HuH-7.5 (cell line): ENCODE data around the gene PLSCR4.

Experiments used
- DNase-seq: peaks from one replicate; pipeline ENCODE4 v3.0.0; 2011; ENCODE audit warnings: low spot score

Gene PLSCR4

DNA sequence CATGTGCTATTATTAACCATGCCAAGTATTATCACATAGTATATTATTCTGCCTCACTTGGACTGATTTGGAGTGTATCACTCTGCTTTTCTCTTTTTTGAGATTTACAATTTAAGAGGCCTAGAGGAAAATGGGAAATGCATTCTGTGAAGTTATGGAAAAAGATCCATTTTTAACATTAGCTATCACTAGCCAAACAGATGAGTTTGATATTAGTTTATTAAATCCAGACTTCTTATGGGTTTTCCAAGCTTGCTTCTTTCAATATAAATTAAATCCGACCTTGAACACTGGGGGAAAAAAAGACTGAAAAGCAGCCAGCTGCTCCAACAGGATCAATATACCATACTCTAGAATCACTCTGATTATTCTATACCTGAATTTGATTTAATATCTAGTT is 59.9 kb downstream of the PLSCR4 start:
- DNase-seq, result no peak

DNA sequence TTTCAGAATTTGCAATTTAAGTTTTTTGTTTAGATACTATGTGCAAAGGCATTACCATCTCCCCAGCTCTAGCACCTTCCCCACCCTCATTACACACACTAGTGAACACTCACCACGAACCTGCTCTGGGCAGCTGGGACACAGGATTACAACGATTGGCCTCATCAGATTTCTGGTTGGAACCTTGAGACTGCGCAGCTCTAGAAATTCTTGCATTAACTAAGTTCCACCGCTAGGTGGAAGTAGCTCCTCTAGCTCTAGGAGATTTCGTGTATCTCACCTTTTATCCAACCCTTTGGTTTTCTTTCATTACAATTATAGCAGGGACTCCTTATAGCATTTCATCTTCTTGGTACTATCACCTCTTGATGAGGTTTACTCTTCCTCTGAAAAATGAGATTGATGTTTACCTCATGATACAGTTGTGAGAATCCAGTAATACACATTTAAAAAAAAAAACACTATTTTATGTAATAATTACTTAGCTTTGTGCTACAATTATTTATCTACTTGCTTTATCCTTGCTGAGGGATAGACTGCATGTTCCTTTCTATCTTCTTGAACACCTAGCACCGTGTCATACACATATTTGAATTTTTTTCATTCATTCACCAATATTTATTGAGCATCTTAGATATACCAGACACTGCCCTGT is 61.3 kb downstream of the PLSCR4 start:
- DNase-seq, result peak; percentile 37

DNA sequence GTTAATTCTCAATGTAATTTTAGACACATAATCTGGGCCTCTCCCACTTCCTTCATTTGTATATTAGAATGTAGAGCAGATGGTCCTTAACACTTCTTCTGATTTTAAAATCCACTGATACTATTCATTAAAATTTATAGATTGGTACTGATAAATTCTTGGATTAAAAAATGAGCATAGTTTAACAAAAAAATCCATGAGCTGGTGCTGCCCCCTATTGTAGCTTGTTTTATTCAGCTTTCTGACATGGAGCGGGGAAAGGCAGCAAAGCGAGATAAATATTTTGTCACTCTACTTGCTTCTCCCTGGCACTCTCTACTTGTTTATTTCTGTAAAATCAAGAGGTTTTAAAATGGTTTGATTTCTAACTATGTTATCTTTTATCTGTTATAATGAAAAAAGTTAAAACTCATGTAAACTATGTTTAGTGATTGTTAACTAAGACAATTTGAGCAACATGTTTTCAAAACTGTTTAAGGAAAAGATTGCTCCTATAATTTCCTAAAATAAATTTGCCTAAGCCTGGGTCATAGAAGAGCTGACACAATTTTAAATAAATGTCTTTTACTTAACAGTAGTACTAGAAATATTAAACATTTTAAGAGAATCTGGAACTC is 63.5 kb downstream of the PLSCR4 start:
- no peak for DNase-seq

DNA sequence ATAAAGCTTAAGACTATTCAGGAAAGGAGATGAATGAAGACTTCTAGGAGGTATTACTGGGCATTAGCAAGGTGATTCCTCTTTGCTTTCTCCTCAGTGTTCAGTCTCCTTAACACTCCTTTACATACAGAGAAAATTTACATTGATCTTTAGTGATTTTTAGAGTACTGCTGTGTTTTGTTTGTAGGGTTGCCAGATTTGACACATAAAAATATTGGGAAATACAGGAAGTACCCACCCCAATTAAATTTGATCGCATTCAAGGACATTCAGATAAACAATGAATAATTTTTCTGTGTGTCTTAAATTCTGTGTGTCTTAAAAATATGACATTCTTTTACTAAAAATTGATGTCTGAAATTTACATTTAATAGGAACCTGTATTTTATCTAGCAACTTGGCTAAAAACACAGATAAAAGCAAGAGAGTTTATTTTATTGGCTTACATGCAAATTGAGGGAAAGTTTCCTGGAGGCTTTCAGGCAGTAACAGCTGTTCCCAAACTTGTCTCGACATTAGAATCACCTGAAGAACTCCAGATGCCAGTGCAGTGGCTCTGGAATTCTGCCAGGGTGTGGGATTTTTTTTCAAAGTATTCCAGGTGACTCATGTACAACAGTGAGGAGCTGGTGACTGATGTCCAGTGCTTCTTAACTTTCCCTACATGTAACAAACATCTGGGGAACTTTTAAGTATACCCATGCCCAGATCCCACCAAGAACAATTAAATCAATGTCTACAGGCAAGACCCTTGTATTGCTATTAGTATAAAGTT is 66.5 kb downstream of the PLSCR4 start:
- DNase-seq, result no peak

DNA sequence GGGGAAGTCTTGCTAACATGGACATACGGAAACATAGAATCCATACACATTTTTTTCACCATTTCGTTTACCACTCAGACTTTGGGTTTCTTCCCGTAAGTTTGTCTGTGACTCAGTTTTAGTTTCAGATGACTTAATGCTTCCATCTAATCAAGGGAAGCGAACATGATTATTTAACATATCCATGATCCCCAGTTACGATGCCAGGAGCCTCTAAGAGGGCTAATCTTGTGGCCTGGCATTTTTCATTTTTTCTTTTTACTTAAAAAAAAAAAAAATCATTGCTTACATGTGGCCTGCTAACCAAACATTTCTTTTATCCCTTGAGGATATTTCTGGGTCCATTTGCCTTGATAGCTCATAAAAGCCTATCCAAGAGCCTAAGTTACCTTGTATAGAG is 69.7 kb downstream of the PLSCR4 start:
- DNase-seq, result no peak

DNA sequence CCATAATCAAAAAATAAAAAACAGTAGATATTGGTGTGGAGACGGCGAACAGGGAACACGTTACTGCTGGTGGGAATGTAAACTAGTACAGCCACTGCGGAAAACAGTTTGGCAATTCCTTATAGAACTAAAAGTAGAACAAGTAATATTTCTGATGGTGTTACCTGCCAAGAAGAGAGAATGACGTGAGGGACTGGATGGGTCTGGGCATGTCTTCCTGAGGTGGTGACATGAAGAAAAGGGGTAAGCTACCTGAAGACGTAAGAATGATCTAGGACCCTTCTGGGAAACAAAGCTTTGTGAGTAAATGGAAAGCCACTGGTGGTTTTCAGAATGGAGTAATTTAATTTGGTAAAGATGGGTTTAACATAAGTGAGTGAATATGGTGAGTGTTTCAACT is 70.5 kb downstream of the PLSCR4 start:
- no peak for DNase-seq

DNA sequence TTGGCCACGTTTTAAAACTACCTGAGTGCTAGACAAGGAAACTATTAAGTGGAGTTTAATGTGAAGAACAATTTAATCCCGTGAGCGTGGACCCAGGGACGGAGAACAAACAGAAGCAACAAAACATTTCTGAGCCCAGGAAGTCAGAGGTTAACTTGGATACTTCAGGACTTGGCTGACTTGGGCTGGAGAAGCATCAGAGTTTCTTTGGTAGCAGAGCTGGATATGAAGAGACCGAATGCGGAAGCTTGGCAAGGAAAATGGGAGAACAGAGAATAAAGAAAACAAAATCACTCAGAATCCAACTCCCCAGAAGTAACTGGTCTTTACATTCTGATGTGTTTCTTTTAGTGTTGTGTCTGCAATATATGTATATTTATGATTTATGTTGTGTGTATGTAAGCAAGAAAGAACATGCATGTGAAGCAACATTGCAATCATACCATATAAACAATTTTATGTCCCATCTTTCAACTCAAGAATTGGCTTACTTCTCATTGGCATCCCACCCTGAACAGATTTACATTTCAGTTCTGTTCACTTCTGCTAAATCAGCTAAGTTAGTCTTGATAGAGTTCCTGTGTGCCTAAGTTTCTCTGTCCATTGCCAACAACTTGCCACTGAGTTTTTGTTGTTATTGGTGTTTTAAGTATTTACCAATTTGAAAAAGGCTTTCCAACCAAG is 72.8 kb downstream of the PLSCR4 start:
- DNase-seq, result no peak

DNA sequence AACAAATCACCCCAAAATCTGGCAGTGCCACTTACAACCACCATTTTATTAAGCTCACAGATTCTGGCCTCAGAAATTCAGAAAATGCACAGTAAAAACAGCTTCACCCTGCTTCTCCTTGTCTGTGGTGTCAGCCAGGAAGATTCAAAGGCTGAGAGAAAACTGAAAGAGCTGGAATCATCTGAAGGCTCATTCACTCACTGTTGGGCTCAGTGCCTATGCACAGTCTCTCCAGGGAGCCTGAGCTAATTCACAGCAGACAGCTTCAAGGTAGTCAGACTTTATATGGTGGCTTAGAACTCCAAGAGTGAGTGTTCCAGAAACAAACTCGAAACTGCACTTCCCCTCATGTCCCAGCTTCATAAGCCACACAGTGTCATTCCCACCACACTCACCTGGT is 73.4 kb downstream of the PLSCR4 start:
- no peak for DNase-seq

DNA sequence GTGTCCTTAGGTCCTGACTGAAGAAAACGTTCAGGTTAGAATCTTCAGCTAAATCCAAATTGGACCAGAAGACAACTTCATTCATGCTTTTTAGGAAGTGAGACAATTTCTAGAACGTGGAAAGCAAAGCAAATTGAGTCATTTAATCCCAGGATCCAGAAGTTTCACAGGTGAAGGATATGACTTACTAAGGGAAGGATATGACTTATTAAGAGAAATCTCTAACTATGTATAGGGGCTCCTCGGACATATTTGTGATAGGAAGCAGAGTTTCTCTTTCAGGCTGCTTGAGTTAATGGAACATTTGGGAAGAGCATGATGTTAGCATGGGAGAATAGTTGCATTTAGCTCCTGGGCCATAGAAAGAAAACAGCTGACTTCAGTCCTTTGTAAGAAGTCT is 73.8 kb downstream of the PLSCR4 start:
- no peak for DNase-seq

DNA sequence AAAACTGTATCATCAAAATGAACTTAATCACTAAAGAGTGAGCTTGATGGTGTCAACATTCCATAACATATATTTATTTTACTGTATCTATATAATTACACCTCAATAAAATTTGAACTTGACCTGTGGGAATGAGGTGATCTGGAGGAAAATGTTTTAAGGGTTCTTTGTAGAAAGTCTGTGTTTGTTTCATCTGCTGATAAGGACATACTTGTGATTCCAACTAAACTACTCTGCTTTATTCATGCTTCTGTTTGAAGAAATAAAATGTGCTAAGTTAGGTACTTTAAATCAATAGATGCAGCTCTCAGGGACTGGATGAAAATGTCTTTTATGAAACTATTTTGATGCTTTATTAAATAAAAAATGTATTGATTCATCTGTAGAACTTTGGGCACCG is 78.3 kb downstream of the PLSCR4 start:
- DNase-seq, result no peak

DNA sequence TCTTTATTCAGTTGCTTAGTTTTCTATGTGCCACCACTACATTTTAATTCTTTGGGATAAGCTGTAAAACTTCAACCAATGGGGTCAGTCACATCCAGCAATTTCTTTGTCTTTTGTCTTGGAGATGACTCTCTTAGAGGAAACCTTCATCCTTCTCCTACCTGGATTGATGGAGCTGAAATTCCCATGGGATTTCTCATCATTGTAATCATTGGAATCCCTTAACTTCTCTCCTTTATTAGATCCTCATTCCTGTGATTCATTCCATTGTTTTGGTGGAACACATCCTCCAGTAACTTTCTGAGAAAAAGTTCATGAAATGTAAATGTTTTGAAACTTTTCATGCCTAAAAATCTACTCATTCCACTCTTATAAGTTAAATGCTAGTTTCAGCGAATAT is 80.3 kb downstream of the PLSCR4 start:
- DNase-seq, result no peak

DNA sequence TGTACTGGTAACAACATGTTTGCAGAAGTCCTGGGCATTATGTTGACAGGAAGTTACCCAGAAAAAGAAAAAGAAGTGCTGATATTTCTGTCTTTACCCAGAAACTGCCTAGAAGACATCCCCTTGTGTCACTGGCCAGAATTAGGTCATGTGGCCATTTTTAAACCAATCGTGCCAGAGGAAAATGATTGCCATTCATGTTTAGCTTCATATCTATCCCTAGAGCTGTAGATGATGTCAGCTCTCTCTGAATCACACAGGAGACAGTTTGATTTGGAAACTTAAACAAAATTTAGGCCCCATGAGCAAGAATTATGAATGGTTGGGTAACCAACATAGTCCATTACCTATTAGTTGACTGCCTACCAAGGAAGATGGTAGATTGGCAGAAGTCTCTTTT is 81.0 kb downstream of the PLSCR4 start:
- DNase-seq, result no peak

DNA sequence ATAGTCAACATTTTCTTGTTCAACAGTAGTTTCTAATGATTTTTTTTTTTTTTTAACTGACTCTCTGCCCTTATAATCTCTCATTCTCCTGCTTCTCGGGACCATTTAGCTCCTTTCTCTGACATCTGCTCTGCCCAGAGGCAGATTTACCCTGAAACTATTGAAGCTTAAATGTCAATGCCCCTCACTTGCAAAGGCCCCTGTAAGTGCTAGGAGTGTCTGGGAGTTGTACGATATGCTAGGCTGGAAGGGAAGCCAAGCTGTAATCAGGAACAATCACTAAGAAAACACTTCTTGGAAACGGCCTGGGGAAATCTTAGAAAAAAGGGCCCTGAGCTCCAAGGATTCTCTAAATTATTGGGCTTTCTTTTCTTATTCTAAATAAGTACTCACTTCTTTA is 84.1 kb downstream of the PLSCR4 start:
- no peak for DNase-seq

DNA sequence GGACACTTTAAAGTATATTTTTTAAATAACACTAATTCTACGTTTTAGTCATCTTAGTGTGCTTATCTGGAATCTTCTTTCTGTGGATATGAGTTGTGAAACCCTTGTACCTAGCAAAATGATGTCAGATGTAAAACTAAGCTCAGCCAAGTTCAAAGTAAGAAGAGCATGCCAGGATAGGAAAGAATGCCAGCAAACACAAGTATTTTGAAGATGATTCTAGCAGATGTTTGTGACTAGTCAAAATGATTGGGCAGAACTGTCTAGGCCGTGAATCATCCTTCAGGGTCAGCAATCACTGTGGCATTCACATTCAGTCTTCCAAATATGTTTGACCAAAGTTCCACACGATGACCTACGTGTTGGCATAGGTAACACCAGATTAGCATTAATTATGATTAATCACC is 84.5 kb downstream of the PLSCR4 start:
- no peak for DNase-seq

DNA sequence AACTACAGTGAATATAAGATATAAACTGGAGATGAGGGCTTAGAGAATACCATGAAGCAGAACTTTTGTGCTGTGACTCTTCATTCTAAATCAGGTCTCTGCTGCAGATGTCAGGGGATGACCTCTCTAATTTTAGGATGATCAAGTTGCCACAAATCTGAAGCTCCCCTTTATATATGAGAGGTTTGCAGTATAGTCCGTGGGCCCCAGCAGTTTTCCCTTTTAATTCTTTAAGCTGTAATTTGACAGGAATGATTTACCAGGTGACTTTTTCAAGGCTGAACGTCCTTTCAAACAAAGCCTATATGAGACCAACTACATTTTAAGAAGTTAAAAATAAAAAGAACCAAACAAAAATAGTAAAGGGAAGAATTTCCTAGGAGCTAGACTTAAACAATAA is 85.0 kb downstream of the PLSCR4 start:
- no peak for DNase-seq

DNA sequence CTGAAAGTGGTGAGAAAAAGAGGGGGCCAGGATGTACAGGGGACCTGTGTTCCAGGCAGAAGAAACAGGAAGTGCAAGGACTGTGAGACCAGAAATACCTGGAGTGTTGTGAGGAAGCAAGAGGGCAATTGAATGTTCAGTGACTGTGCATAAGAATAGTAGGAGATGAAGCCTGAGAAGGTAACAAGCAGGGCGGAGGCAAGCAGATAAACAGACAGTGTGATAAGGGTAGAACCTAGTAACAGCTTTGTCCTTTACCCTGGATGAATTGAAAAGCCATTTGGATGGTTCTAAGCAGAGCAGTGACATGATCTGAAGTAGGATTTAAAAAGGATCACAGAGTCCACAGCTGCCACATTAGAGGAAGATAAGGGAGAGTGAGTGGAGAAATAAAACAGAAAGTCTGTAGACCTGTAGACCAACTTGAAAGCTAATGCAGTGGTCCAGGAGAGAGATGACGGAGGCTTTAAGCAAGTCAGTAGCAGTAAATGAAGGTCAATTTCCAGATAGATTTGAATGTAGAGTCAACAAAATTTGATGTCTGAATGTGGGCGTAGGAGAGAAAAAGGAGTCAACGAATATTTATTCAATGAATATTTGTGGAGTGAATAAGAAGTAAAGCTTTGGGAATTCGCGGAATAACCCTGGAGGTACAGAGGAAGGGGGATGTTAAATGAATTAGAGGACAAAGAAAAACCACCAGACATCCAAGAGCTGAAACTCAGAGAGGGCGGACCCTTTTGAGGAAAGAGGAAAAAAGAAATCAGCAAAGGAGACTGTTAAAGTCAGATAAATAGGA is 85.7 kb downstream of the PLSCR4 start:
- no peak for DNase-seq

DNA sequence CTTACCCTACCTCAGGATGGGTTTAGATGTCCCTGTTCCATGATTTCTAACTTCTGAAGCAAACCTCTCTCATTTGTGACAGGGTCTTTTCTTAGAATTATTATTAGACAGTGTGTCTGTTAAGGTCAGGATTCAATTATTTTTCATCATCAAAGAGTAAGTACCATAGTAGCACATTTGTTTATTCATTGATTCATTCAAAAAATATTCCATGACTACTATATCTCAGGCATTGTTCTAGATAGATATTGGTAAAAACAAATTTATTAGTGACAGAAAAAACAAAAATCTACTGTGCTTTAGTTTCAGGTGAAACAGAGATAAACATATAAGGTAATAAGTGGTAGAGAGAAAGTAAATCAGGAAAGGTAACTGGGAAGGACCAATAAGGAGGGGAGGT is 86.4 kb downstream of the PLSCR4 start:
- no peak for DNase-seq

DNA sequence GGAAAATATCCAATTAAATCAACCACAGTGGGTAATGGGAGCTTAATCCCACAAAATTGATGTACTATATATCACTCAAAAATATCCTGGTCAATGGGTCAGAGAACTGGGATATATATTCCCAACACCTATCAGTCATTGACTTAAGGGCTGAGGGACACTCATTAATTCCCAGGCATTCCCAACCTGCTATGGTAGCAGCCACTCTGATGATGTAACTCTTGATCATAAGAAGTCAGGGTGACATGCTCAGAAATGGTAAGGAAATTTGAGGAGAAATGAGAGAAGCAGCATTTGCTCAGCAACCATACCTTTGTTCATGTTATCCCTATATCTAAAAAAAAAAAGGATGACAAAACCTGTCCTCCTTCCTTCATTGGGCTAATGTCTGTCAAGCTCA is 86.8 kb downstream of the PLSCR4 start:
- DNase-seq, result no peak

DNA sequence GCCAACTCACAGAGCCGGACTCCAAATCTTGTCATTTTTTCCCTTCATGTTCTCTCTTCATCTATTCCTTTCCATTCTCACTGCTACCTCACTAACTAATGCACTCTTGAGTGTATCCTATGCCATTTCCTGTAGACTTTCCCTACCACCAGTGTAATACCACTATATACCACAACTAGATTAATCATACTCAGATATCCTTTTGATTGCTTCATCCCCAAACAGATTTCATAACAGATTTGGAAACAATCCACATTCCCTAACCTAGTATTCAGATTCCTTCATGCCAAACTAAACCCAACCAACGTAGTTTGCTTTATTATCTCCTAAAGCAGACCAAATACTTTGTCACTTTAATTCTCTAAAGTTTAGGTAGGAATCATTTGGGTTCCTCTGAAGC is 87.3 kb downstream of the PLSCR4 start:
- DNase-seq, result no peak

DNA sequence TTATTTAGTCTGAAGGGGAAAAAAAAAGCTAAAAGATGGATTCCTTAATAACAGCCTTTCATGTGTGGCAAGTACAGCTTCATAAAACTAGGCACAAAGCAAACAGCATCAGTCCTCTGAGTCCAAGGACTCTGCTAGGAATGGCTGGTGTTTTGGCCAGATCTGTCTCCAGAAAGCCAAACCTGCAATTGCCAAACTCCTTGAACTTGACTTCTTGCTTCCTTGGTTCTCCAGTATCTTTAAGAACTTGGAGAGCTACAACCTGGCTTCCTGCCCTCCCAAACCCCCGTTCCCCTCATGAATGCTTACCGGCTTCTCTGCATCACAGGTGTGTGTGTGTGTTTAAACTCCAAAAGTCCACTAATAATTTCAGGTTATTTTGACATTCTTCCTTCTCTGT is 88.3 kb downstream of the PLSCR4 start:
- no peak for DNase-seq

DNA sequence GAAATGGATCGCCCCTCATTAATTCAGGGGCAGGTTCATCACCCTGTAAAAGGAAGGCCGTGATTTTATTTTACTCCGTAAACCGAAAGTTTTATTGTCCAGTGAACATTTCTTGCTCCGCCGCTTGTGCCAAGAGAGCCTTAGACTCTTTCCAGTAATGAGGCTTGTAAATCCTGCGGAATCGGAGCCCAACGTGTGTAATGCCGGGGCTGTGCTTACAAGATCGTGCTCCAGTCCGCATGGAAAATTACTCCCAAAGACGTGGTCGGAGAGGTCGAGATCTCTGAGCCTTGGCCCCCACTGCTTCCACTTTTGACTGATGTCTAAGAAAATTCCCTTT is 89.3 kb downstream of the PLSCR4 start:
- DNase-seq, result no peak

DNA sequence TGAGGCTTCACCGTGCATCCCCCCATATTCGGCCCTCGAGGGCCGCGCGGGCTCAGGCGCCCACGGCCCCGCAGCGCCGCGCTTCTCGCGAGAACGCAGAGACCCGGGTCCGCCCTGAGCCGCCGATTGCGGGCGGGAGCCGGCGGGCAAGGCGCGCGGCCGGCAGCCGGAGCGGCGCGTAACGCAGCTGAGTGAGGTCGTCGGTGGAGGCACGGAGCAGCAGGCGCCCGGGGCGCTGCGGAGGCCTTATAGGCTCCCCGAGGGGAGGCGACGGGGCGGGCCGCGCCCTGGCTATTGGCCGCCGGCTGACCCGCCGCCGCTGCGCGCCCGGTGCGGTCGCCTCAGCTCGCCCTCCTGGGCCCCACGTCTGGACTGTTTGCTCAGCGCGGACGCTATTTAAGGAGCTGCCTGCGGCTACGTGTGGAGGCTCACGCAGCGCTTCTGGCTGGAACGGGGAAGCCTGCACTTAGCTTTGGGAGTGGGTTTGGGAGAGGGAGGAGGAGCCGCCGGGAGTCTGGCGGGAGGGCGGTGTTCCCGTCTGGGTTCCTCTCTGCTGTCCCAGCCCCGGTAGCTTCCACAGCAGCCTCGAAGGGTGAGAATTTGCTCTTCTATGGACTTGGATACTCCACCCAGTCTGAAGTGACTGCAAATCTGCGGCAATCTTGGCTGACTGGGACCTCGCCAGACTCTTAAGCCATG is 89.8 kb downstream of the PLSCR4 start, which contains the start of gene PLOD2:
TSS of gene PLOD2 (minus strand) at position 221 of the 699 bp plus-strand sequence. CDS start at position 26, 195 bp downstream.
- peak; percentile 80 for DNase-seq
